Epidermal melanocyte (primary cell): Measurements from ENCODE around the gene RGP1.

Experiments
- DNase-seq: peaks from one replicate; pipeline ENCODE4 v3.0.0; 2011; ENCODE audit warnings: low spot score; ENCODE audit not compliant: insufficient read length

Gene RGP1

DNA sequence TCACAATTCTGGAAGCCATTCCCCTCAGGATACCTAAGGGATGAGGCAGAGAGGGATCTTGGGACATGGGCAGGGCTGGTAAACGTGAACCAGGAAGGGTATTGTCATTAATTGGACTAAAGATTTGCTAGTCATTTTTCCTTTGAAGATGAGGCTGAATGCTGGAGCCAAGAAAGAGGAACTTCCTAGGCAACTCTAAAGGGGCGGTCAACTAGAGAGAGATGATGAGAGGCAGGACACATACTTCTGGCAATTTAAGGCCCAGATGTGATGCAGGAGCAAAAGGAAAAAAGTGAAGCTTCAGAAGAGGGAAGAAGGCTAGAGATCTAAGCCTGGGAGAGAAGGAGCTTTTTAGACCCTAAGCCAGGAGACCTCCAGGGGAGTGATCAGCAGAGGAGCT is 5.6 kb upstream of the RGP1 start:
- no peak for DNase-seq

- no peak for DNase-seq
These were observed 5.1 kb upstream of the RGP1 start for GRCh38 chr9:35743880-35744518.

DNA sequence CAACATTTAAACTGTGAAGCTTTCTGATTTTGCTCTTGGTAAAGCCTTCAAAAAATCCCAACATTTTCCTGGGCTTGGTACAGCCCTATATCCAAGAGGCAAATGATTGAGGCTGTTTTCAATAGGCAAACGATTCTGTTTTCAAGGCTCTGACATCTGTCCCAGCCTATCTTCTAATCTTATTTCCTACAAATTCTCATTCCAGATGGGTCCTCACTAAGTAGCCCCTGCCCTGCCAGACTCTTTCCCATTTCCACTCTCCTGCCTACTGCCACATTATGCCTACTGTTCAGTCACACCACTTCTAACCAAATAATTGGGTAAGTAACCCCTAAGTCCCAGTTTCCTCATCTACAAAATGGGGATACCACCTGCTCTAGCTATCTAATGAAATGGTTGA is 3.5 kb upstream of the RGP1 start:
- no peak for DNase-seq

GRCh38 chr9:35746583-35746982 is 2.5 kb upstream of the RGP1 start:
- DNase-seq, result no peak

DNA sequence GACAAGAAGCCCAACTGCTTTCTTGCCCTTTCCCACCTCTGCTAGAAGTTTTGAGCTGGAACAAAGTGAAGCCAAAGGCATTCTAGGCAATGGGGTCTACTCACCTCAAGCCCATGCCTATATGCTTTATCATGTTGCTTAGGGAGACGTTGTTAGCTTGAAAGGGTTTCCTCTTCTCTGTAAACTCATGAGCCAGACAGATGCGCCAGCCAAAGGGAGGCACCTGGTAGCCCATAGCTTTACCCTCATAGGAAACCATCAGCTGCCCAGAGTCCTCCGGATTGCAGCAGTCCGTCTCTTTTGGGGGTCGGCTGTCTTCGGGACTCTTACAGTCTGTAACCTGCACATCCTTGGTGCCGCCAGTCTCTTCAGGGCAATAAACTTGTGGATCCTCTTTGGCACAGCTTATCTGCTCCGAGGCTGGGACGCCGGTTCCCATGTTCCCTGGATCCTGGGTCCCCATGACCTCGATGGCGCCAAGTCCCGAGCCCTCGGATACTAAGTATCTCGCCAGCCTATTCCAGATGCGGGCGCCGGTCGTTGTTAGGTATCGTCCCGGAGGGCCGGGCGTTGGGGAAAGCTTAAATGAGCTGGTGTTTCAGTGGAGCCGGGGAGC is 737 bp upstream of the RGP1 start:
- DNase-seq, result no peak

GRCh38 chr9:35749515-35750255 is 598 bp downstream of the RGP1 start:
- no peak for DNase-seq

DNA sequence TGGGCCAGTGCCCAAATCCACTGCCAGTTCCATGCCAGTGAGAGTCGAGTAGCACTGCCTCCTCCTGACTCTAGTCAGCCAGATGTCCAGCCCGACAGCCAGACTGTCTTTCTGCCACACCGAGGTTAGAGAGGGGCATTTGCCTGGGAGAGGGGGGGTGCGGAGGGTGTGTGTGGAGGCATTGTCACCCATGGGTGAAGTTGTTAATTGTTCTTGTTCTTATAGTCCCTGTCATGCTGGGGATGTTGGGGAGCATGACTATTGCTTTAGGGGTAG is 1.1 kb downstream of the RGP1 start:
- DNase-seq, result no peak

GRCh38 chr9:35753466-35753865 is 4.4 kb downstream of the RGP1 start:
- DNase-seq, result no peak

- no peak for DNase-seq
These were observed 5.2 kb downstream of the RGP1 start, which contains the start of gene MSMP for GRCh38 chr9:35754264-35754663. Gene MSMP (minus strand): TSS chr9:35754276. CDS start chr9:35754129, 147 bp downstream.

DNA sequence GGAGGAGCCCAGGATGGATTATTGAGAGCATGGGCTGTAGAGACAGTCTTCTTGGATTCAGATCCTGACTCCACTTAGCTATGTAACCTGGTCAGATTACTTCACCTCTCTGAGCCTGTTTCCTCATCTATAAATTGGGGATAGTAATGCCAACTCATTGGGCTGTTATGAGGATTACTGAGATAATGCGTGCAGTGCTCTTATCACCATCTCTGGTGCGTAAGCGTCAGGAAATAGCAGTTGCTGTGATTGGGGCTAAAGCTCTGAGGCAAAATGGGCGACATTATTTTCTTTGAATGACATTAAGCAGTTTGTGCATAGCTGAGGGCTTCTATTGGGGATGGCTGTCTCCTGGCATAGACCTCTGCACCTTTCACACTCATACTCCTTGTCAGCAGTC is 6.0 kb downstream of the RGP1 start:
- no peak for DNase-seq

- DNase-seq, result no peak
These were observed 7.5 kb downstream of the RGP1 start for GRCh38 chr9:35756275-35757225.

- no peak for DNase-seq
These were observed 8.3 kb downstream of the RGP1 start for GRCh38 chr9:35757226-35757891.

DNA sequence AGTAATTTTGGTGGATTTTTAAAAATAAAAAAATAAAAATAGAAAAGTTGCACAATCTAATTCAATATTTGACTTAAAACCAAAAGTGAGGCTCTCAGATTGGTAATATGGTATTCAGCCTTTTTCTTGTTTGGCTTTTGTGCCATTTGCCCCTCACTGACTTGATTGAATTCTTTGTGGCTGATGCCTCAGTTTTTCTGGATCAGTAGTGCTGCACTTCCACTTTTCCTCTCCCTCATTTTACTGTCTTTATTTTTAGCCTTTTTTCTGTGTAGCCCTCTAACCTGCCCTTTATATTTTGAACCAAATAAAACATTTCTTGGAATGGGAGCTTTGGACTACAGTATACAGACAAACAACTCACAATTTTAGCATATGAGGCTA is 8.8 kb downstream of the RGP1 start:
- no peak for DNase-seq

DNA sequence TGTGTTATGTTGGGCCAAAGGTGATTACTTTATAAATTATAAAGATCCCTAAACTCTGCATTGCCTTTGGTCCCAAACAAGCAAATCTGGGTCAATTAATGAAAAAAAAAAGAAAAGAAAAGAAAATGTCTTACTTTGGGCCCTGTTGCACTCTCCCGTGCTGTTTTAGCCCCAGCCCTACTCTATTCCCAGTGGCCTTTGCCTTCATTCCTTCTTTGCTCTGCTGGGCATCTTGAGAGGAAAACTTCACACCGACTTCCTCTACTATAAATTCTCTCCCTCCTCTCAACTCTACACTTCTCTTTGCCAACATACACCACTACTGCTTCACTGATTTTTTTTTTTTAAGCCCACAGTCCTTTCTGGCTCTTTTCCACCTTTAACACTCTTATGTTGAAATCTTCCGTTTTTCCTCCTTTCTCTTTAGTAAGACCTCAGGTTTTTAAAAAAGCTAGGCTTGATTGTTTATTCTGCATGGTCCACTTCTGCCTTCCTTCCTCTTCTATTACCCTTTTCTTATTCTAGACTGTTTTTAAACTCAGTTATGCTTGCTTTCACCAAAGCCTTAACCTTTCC is 9.5 kb downstream of the RGP1 start:
- no peak for DNase-seq

GRCh38 chr9:35759795-35760194 is 10.7 kb downstream of the RGP1 start:
- no peak for DNase-seq

- no peak for DNase-seq
These were observed 11.6 kb downstream of the RGP1 start for GRCh38 chr9:35760651-35761050.

- no peak for DNase-seq
These were observed 14.1 kb downstream of the RGP1 start for GRCh38 chr9:35763181-35763580.

DNA sequence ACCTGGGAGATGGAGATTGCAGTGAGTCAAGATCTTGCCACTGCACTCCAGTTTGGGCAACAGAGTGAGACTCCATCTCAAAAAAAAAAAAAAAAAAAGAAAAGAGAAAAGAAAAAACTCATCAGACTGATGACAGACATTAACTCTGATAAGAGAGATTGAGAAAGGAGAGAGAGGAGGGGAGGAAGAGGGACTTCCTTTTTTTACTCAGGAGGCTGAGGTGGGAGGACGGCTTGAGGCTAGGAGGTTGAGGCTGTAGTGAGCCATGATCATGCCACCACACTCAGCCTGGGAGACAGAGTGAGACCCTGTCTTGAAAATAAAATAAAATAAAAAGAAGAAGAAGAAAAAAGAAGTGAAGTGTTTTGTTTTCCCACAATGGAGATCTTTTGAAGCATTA is 14.7 kb downstream of the RGP1 start:
- no peak for DNase-seq

DNA sequence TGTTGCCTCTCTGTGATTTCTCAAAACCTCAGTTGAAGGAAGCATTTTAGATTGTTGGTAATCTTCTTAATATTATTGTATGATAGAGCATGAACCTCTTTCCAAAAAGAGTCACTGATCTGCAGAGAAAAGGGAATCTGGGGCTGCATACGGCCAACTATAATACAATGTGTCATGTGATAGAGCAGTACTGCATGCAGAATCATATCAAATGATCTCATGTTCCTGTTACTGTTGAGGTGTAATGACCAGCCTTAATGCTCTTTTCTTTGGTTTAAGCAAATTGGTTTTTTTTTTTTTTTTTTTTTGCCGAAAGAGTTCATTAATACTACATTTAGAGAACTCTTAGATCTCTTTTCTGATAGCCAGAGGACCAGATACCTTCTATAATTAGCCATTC is 17.9 kb downstream of the RGP1 start:
- no peak for DNase-seq

DNA sequence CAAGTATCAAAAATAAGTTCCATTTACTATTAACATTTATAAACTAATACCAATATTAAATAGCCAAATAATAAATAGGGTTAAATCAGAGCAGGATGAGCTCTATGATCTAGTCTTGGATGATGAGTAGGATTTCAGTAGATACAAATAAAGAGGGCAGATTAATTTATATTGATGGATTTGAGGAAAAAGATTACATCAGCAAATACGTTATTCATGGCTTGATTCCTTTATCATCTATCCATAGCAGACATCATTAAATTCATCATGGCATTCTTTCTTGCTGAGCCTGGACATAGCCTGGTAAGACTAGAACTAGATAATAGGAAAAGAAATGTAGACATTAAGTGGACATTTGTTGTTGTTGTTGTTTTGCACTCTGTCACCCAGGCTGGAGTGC is 18.4 kb downstream of the RGP1 start:
- no peak for DNase-seq

GRCh38 chr9:35769763-35770162 is 20.7 kb downstream of the RGP1 start:
- DNase-seq, result no peak
